ENCODE results near the gene ACTL8. TPM values are rescaled to one million over a fixed set of nuclear protein-coding genes. Genes with fewer than 3 reads are reported as not detected.
A peak's percentile ranks its signal among the peaks of the same experiment; 100 is the strongest.

Gene ACTL8
- total and polyA plus RNA-seq, 2 of the 4 experiments (the other 2 are of a cell fraction), result under 0.01 to 0.07 TPM

DNA sequence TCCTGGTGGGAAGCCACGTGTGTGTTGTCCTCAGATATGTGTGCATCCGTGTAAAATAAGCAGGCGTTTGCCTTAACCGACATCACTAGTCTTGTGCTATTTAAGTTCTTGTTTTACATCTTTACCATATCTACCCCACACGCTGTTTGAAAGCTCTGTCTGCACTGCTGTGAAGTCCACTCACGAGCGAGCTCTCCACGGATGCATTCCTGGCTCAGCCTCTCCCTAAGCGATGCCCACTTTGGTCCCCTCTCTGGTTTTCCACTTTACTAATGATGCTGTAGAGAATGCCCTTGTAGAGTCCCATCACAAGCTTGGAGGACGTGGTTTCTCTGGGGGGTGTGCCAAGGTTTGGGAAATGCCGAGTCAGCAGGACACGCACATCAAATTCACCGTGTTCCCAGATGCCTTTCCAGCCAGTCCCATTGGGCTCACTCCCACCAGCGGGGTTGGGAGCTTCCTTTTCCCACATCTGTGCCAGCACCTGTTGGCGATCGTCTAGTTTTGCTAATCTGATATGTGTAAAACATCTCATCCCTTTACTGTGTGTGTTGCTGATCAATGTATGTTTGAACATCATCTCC is 43.8 kb downstream of the ACTL8 start:
- no peak overlapping the region for H3K23ac ChIP-seq (ENCODE audit: low read depth, low read length)
- H3K18ac ChIP-seq (ENCODE audit: low read depth, low read length), result no peak overlapping the region
- H2BK5ac ChIP-seq (ENCODE audit: low read depth, low read length, poor library complexity, severe bottlenecking), result no peak overlapping the region
- H3K79me1 ChIP-seq (ENCODE audit: low read depth in 1 of 2, low read length in 2 of 2), result no peaks in the 10 kb centered on the region
- ATAC-seq (ENCODE audit: low read depth), result no peak
- no peaks in the 10 kb centered on the region for H3K9me1 ChIP-seq (ENCODE audit: insufficient read depth, low read length)
- no peak overlapping the region for H2AK9ac ChIP-seq (replicated peaks; ENCODE audit: low read depth, low read length, poor library complexity)
- H3K4ac ChIP-seq (ENCODE audit: low read depth, low read length), result no peak overlapping the region
- no peaks in the 10 kb centered on the region for H4K20me1 ChIP-seq (ENCODE audit: insufficient read depth, low read length)
- no peak overlapping the region for H2BK15ac ChIP-seq (ENCODE audit: low read depth, low read length)
- no peaks in the 10 kb centered on the region for H3K36me3 ChIP-seq (ENCODE audit: control insufficient read depth, insufficient read depth, low read length)
- peaks cover 6% of the 10 kb centered on the region; the same call in 1 of the 2 replicates for H3K27me3 ChIP-seq (ENCODE audit: control insufficient read depth, insufficient read depth, low read length)
- WGBS, 2 experiments (ENCODE audit: extremely low coverage in 2 of 2, insufficient read length in 1 of 2), result 84% methylated on average over 3 of the region's 16 CpGs; no CpG with 5 or more reads in 1 of the 2 experiments
- ChIA-PET POLR2A (ENCODE audit: unreplicated experiment) (no interaction called here), CTCF (interaction anchor here (0.5 to 0.6 kb wide), 2 partner anchors 25 to 103 kb away, joined by 3 to 5 read pairs; no protein-coding TSS in a partner anchor)
- H4K91ac ChIP-seq (ENCODE audit: insufficient read depth, low read depth, low read length), result no peak overlapping the region
- intact Hi-C loops (cut with micrococcal nuclease), result no loop called here
- TF ChIP-seq MAFK (IDR thresholded peaks at IDR 0.05; ENCODE audit: low read depth, low read length) (peak; percentile 91), RCOR1 (IDR thresholded peaks at IDR 0.05; ENCODE audit: insufficient replicate concordance, low read length) (no peak), SMC3 (IDR thresholded peaks at IDR 0.05; ENCODE audit: low read depth, low read length) (no peak), RFX5 (IDR thresholded peaks at IDR 0.05; ENCODE audit: low read depth, low read length) (no peak)
- TF ChIP-seq, protein P1, sequence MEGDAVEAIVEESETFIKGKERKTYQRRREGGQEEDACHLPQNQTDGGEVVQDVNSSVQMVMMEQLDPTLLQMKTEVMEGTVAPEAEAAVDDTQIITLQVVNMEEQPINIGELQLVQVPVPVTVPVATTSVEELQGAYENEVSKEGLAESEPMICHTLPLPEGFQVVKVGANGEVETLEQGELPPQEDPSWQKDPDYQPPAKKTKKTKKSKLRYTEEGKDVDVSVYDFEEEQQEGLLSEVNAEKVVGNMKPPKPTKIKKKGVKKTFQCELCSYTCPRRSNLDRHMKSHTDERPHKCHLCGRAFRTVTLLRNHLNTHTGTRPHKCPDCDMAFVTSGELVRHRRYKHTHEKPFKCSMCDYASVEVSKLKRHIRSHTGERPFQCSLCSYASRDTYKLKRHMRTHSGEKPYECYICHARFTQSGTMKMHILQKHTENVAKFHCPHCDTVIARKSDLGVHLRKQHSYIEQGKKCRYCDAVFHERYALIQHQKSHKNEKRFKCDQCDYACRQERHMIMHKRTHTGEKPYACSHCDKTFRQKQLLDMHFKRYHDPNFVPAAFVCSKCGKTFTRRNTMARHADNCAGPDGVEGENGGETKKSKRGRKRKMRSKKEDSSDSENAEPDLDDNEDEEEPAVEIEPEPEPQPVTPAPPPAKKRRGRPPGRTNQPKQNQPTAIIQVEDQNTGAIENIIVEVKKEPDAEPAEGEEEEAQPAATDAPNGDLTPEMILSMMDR (conservative IDR thresholded peaks at IDR 0.05; ENCODE audit: low read depth, low read length), result no peak
- TF ChIP-seq, protein P2, sequence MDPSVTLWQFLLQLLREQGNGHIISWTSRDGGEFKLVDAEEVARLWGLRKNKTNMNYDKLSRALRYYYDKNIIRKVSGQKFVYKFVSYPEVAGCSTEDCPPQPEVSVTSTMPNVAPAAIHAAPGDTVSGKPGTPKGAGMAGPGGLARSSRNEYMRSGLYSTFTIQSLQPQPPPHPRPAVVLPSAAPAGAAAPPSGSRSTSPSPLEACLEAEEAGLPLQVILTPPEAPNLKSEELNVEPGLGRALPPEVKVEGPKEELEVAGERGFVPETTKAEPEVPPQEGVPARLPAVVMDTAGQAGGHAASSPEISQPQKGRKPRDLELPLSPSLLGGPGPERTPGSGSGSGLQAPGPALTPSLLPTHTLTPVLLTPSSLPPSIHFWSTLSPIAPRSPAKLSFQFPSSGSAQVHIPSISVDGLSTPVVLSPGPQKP (IDR thresholded peaks at IDR 0.05; ENCODE audit: borderline replicate concordance, low read depth, low read length), result no peak
- DNase-seq, result no peak
- H3K14ac ChIP-seq (replicated peaks; ENCODE audit: low read depth, low read length), result no peak overlapping the region
- H3K27ac ChIP-seq (ENCODE audit: insufficient read depth, low read length), result no peak overlapping the region
- no peak overlapping the region for H2AK5ac ChIP-seq (ENCODE audit: low read depth, low read length)
- no peaks in the 10 kb centered on the region for H3K9me3 ChIP-seq (ENCODE audit: control insufficient read depth, insufficient read depth, low read length)
- H3K56ac ChIP-seq (ENCODE audit: extremely low read depth, insufficient read depth, low read length), result no peak overlapping the region
- no peak overlapping the region for H4K5ac ChIP-seq (ENCODE audit: low read depth, low read length)
- H3K4me2 ChIP-seq (ENCODE audit: low read depth, low read length), result no peak overlapping the region
- no peak overlapping the region for H3K9ac ChIP-seq (ENCODE audit: low read depth, low read length)
- no peak overlapping the region for H2AFZ ChIP-seq (replicated peaks; ENCODE audit: low read length, poor library complexity)
- in situ Hi-C loops (cut with MboI; ENCODE audit: low sequenced_read_pairs), result no loop called here
- H3K4me3 ChIP-seq (ENCODE audit: insufficient read depth, low read depth, low read length), result no peak overlapping the region
- H2BK120ac ChIP-seq (ENCODE audit: low read depth, low read length), result no peak overlapping the region
- no peak overlapping the region for H4K8ac ChIP-seq (ENCODE audit: low read depth in 2 of 2, low read length in 2 of 2)
- dilution Hi-C loops (cut with HindIII; ENCODE audit: low sequenced_read_pairs, unreplicated experiment), result no loop called here
- no peak overlapping the region for H2BK20ac ChIP-seq (ENCODE audit: low read depth, low read length)
- no peaks in the 10 kb centered on the region for H3K4me1 ChIP-seq (ENCODE audit: control insufficient read depth, insufficient read depth, low read length)
- BruUV-seq (replicated peaks), result no TSS peak

All from IMR-90 (cell line).